HG02571 (cell line): ENCODE data around the gene SMG1.
A peak's percentile ranks its signal among the peaks of the same experiment; 100 is the strongest.
"Not testable (repeated sequence)": the region's sequence is repeated elsewhere in the genome, so short reads cannot be mapped to it uniquely, and the experiment has no call there.

Source experiments
- ATAC-seq: cut with Tn5 transposase; IDR thresholded peaks from one replicate; pipeline ENCODE4 v1.9.1; 2021; ENCODE audit warnings: mild to moderate bottlenecking, moderate library complexity; ENCODE audit not compliant: unreplicated experiment

SMG1 gene

GRCh38 chr16:18801145-18801972 lies 124.8 kb downstream of the SMG1 start, which contains the start of gene ARL6IP1:
Gene ARL6IP1 (minus strand): TSS chr16:18801549. CDS start chr16:18801466, 83 bp downstream.
- ATAC-seq, result peak; percentile 93

- ATAC-seq, result no peak
Observed at GRCh38 chr16:18800775-18801144, 125.4 kb downstream of the SMG1 start.

GRCh38 chr16:18800293-18800692 lies 125.9 kb downstream of the SMG1 start:
- no peak for ATAC-seq

GRCh38 chr16:18799500-18799899 lies 126.7 kb downstream of the SMG1 start:
- no peak for ATAC-seq

GRCh38 chr16:18797746-18798145 lies 128.5 kb downstream of the SMG1 start:
- no peak for ATAC-seq

GRCh38 chr16:18796377-18796776 lies 129.8 kb downstream of the SMG1 start:
- no peak for ATAC-seq

- no peak for ATAC-seq
Observed at GRCh38 chr16:18792836-18793433, 133.3 kb downstream of the SMG1 start.

GRCh38 chr16:18789850-18790706 lies 136.1 kb downstream of the SMG1 start, which contains the start of gene RPS15A:
Gene RPS15A (minus strand): TSS chr16:18790334. CDS start chr16:18789113, 1,221 bp downstream.
- peak; percentile 82 for ATAC-seq

GRCh38 chr16:18789515-18789849 lies 136.7 kb downstream of the SMG1 start:
- ATAC-seq, result no peak

- no peak for ATAC-seq
Observed at GRCh38 chr16:18788828-18789514, 137.2 kb downstream of the SMG1 start.

GRCh38 chr16:18784917-18785623 lies 141.1 kb downstream of the SMG1 start:
- no peak for ATAC-seq

- ATAC-seq, result no peak
Observed at GRCh38 chr16:18783430-18784341, 142.5 kb downstream of the SMG1 start.

- ATAC-seq, result no peak
Observed at GRCh38 chr16:18782697-18783429, 143.3 kb downstream of the SMG1 start.

GRCh38 chr16:18781232-18781631 lies 145.0 kb downstream of the SMG1 start:
- ATAC-seq, result not testable (repeated sequence)

- not testable (repeated sequence) for ATAC-seq
Observed at GRCh38 chr16:18780460-18781026, 145.7 kb downstream of the SMG1 start.

- not testable (repeated sequence) for ATAC-seq
Observed at GRCh38 chr16:18777664-18778063, 148.5 kb downstream of the SMG1 start.

- not testable (repeated sequence) for ATAC-seq
Observed at GRCh38 chr16:18776334-18776733, 149.9 kb downstream of the SMG1 start.

- not testable (repeated sequence) for ATAC-seq
Observed at GRCh38 chr16:18774651-18775050, 151.6 kb downstream of the SMG1 start.
